Uterus (tissue), 2 donors: ENCODE results near the gene ADD2.

Experiments
- CTCF ChIP-seq, 4 experiments: fragments of 200-600 bp in 2 of 4; fragments of 450-650 bp in 2 of 4; sonication (generic) in 2 of 4; IDR thresholded peaks; one replicate each; pipeline ENCODE4 v1.5.1; 2016 to 2019; ENCODE audit warnings: antibody characterized with exemption in 4 of 4, mild to moderate bottlenecking in 2 of 4, moderate library complexity in 1 of 4
- POLR2A ChIP-seq, 2 donors: fragments of 450-650 bp; IDR thresholded peaks; one replicate each; pipeline ENCODE4 v1.6.1; 2016; ENCODE audit warnings: antibody characterized with exemption in 2 of 2, mild to moderate bottlenecking in 1 of 2, moderate library complexity in 1 of 2

- TF ChIP-seq CTCF (IDR thresholded peaks at IDR 0.05) (no peak), POLR2A (IDR thresholded peaks at IDR 0.05) (no peak)
These were observed 148.0 kb downstream of the ADD2 start for GRCh38 chr2:70620020-70620419.
